ENCODE data around the gene ANKS1B. TPM values are rescaled to one million over a fixed set of nuclear protein-coding genes. Genes with fewer than 3 reads are reported as not detected.
A peak's percentile ranks its signal among the peaks of the same experiment; 100 is the strongest.

Gene ANKS1B
- total RNA-seq, 4 donors from 2014 or later = 0.88 to 10.7 (median 4.4) TPM

DNA sequence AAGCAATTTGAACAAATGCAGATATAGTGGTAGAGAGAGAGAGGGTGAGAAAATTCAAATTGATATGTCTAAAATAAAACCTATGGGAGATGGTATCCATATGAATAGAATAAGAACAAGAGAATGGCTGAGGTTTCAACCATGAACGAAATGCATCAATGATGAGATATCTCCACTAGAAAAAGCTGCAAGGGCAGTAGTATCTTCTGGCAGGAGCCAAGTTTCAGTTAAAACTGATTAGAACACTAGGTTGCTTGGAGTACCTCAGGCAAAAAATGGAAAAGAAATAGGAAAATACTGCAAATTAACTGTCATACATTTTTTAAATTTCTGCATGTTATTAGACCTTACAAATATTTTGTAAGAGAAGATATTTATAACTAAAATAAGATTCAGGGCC is 151.3 kb downstream of the ANKS1B start:
- Histone ChIP-seq H3K36me3 (no peaks in the 10 kb centered on the region), H3K27me3 (no peaks in the 10 kb centered on the region), H3K4me3 (no peak overlapping the region), H3K27ac (no peak overlapping the region), H3K4me1 (no peaks in the 10 kb centered on the region), H3K9me3 (no peaks in the 10 kb centered on the region)
- TF ChIP-seq CTCF (IDR thresholded peaks at IDR 0.05) = no peak
- TF ChIP-seq POLR2A (IDR thresholded peaks at IDR 0.05) = no peak
- DNase-seq = no peak

GRCh38 chr12:99824900-99825542 is 159.7 kb downstream of the ANKS1B start:
- Histone ChIP-seq H3K27ac (no peak overlapping the region), H3K4me1 (no peaks in the 10 kb centered on the region), H3K27me3 (no peaks in the 10 kb centered on the region), H3K9me3 (no peaks in the 10 kb centered on the region), H3K36me3 (no peaks in the 10 kb centered on the region), H3K4me3 (no peak overlapping the region)
- no peak for TF ChIP-seq POLR2A (IDR thresholded peaks at IDR 0.05)
- TF ChIP-seq CTCF (IDR thresholded peaks at IDR 0.05) = no peak
- DNase-seq = no peak

- no peak overlapping the region for H3K4me3 ChIP-seq
- H3K9me3 ChIP-seq = no peaks in the 10 kb centered on the region
- H3K4me1 ChIP-seq = no peaks in the 10 kb centered on the region
- no peaks in the 10 kb centered on the region for H3K36me3 ChIP-seq
- TF ChIP-seq CTCF (IDR thresholded peaks at IDR 0.05) = no peak
- no peak for TF ChIP-seq POLR2A (IDR thresholded peaks at IDR 0.05)
- no peak for DNase-seq
- H3K27me3 ChIP-seq = no peaks in the 10 kb centered on the region
- H3K27ac ChIP-seq = no peak overlapping the region
Observed at GRCh38 chr12:99822273-99822672, 162.5 kb downstream of the ANKS1B start.

- H3K9me3 ChIP-seq = no peaks in the 10 kb centered on the region
- no peak for DNase-seq
- TF ChIP-seq POLR2A (IDR thresholded peaks at IDR 0.05) (no peak), CTCF (IDR thresholded peaks at IDR 0.05) (peak in 2 of 6 experiments; percentile 18 to 24)
- H3K4me1 ChIP-seq = no peaks in the 10 kb centered on the region
- no peaks in the 10 kb centered on the region for H3K27me3 ChIP-seq
- no peak overlapping the region for H3K4me3 ChIP-seq
- H3K36me3 ChIP-seq = no peaks in the 10 kb centered on the region
- no peak overlapping the region for H3K27ac ChIP-seq
Observed at GRCh38 chr12:99810718-99811593, 173.8 kb downstream of the ANKS1B start.

- no peaks in the 10 kb centered on the region for H3K4me1 ChIP-seq
Observed at GRCh38 chr12:99809909-99810308, 174.8 kb downstream of the ANKS1B start.

More at GRCh38 chr12:99809909-99810308, 174.8 kb downstream of the ANKS1B start:
- no peak overlapping the region for H3K27ac ChIP-seq
- no peaks in the 10 kb centered on the region for H3K27me3 ChIP-seq
- DNase-seq = no peak
- TF ChIP-seq POLR2A (IDR thresholded peaks at IDR 0.05) (no peak), CTCF (IDR thresholded peaks at IDR 0.05) (no peak)
- H3K9me3 ChIP-seq = no peaks in the 10 kb centered on the region
- H3K4me3 ChIP-seq = no peak overlapping the region
- no peaks in the 10 kb centered on the region for H3K36me3 ChIP-seq

Measured in Peyer's patch (tissue), 4 donors.